ENCODE data around the gene RHO.

Gene RHO

DNA sequence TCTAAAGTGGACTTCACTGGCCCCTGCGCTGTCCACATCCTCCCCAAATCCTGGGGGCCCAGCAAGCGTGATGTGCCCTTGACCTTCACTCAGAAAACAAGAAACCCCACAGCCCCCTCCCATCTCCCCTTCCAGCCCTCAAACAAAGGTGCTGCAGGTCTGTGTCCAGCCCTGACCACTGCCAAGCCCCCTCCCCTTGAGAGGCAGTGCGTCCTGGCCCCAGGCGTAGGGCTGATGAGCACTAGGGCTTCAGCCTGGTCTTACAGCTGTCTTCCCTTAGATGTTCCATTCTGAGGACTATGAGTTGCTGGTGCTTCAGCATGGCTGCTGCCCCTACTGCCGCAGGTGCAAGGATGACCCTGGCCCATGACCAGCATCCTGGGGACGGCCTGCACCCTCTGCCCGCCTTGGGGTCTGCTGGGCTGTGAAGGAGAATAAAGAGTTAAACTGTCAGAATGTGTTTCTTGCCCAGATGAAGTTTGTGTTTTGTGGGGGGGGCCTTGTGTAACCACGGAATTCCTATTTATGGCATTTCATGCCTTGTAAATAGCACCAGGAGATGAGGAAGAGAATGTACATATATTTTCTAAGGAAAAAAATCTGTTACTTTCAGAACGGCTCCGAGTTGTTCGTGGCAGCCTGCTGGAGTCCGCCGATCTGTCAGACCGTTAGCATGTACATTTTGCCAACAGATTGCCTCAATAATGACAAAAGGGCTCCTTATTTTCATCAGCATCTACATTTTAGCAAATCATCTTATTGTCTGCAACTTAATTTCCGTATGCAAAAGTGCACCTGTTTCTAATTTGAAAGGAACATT, 8.3 kb upstream of the RHO start:
- DNase-seq (ENCODE audit: low read depth in 2 of 2) = no peak

- DNase-seq (ENCODE audit: low read depth in 2 of 2) = no peak
Measured at GRCh38 chr3:129520960-129521359, 7.5 kb upstream of the RHO start.

DNA sequence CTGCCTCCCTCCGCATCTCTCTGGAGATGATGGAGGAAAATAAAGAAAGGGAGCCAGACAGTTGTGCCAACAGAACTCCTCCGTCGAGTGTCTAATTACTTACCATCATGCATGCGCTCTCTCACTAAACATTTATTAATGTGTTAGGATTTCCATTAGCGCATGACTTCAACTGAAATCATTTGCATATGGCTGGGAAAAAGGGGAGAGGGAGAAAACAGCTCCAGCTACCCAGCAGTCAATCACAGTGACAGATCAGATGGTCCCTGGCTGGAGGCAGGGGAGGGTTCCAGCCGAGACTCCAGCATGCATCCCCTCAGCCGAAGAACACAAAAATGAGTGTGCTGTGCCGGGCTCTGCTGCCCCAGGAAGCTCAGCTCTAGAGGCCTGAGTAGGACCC, 6.8 kb upstream of the RHO start:
- no peak for DNase-seq (ENCODE audit: low read depth in 2 of 2)

GRCh38 chr3:129522953-129523352, 5.5 kb upstream of the RHO start:
- no peak for DNase-seq (ENCODE audit: low read depth in 2 of 2)

- DNase-seq (ENCODE audit: low read depth in 2 of 2) = no peak
Measured at GRCh38 chr3:129524081-129524480, 4.4 kb upstream of the RHO start.

DNA sequence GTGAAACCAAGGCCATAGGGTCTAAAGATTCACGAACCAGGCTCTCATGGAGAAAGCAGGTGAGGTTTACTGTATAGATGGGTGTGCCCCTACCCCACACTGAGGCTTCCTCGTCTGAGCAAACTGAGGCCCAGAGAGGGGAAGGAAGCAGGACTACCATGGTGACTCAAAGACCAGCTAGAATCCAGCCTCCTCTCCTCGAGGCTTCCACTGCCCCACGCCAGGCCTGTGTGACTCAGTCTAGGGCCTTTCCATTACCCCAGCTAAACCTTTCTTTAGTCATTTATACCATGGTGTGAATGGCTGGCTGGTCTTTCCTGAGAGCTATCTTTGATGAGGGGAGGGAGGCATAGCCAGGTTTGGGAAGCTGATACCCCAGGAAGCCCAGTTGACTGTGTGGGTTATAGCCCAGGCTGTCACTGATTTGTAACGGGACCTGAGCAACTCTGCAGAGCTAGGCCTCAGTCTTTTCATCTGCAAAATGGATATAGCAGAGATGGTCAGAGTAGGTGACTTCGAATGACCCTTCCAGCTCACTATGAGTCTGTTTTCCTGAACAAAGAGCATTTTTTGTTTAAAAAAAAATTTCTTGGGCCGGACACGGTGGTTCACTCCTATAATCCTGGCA, 3.0 kb upstream of the RHO start:
- DNase-seq (ENCODE audit: low read depth in 2 of 2) = no peak

DNA sequence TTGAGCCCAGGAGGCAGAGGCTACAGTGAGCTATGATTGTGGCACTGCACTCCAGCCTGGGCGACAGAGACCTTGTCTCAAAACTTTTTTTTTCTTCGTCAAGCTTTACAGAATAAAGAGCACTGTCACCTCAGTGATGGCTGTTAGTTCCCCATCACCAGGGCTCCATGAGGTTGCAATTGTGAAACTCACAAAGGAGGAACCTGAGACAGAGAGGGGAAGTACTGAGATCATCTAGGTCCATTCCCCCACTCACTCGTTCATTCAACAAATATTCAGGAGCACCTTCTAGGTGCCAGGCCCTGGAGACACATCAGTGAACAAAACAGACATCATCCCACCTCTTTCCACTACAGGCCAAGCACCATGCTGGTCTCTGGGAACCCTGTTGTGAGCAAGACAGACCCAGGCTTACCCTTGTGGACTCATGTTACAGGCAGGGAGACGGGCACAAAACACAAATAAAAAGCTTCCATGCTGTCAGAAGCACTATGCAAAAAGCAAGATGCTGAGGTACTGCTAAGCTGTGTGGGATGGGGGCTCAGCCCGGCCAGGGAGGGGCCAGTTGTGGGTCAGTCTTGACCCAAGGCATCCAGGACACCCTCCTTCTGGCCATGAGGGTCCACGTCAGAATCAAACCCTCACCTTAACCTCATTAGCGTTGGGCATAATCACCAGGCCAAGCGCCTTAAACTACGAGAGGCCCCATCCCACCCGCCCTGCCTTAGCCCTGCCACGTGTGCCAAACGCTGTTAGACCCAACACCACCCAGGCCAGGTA, 2.1 kb upstream of the RHO start:
- no peak for DNase-seq (ENCODE audit: low read depth in 2 of 2)

DNA sequence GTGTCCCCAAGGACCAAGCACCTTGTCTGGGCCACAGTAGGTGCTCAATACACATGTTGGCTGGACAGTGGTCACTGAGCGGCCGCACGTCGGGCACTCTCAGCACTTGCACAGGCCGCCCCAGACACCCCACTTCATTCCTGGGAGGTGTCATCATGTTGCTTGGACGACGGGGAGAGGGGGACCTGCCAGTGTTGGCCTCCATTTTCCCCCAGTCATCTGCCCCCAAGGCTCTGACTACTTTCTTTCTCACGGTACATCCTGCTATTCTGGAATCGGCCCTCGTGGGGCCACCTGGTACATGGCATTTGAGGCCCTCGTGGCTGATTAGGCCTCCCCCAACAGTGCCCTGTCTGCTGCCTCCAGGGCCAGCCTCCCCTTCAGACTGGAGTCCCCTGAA, 1.2 kb upstream of the RHO start:
- DNase-seq (ENCODE audit: low read depth in 2 of 2) = no peak

DNA sequence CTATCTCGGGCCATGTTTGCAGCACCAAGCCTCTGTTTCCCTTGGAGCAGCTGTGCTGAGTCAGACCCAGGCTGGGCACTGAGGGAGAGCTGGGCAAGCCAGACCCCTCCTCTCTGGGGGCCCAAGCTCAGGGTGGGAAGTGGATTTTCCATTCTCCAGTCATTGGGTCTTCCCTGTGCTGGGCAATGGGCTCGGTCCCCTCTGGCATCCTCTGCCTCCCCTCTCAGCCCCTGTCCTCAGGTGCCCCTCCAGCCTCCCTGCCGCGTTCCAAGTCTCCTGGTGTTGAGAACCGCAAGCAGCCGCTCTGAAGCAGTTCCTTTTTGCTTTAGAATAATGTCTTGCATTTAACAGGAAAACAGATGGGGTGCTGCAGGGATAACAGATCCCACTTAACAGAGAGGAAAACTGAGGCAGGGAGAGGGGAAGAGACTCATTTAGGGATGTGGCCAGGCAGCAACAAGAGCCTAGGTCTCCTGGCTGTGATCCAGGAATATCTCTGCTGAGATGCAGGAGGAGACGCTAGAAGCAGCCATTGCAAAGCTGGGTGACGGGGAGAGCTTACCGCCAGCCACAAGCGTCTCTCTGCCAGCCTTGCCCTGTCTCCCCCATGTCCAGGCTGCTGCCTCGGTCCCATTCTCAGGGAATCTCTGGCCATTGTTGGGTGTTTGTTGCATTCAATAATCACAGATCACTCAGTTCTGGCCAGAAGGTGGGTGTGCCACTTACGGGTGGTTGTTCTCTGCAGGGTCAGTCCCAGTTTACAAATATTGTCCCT, 1.2 kb downstream of the RHO start:
- no peak for DNase-seq (ENCODE audit: low read depth in 2 of 2)

DNA sequence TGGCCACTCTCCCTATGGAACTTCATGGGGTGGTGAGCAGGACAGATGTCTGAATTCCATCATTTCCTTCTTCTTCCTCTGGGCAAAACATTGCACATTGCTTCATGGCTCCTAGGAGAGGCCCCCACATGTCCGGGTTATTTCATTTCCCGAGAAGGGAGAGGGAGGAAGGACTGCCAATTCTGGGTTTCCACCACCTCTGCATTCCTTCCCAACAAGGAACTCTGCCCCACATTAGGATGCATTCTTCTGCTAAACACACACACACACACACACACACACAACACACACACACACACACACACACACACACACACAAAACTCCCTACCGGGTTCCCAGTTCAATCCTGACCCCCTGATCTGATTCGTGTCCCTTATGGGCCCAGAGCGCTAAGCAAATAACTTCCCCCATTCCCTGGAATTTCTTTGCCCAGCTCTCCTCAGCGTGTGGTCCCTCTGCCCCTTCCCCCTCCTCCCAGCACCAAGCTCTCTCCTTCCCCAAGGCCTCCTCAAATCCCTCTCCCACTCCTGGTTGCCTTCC, 1.9 kb downstream of the RHO start:
- DNase-seq (ENCODE audit: low read depth in 2 of 2) = no peak

GRCh38 chr3:129530821-129531220, 2.4 kb downstream of the RHO start:
- no peak for DNase-seq (ENCODE audit: low read depth in 2 of 2)

- no peak for DNase-seq (ENCODE audit: low read depth in 2 of 2)
Measured at GRCh38 chr3:129531699-129532098, 3.3 kb downstream of the RHO start.

- no peak for DNase-seq (ENCODE audit: low read depth in 2 of 2)
Measured at GRCh38 chr3:129532261-129532660, 3.8 kb downstream of the RHO start.

- DNase-seq (ENCODE audit: low read depth in 2 of 2) = no peak
Measured at GRCh38 chr3:129533406-129533805, 5.0 kb downstream of the RHO start.

- DNase-seq (ENCODE audit: low read depth in 2 of 2) = no peak
Measured at GRCh38 chr3:129534428-129535027, 6.1 kb downstream of the RHO start.

GRCh38 chr3:129535075-129535474, 6.6 kb downstream of the RHO start:
- DNase-seq (ENCODE audit: low read depth in 2 of 2) = no peak

GRCh38 chr3:129536374-129536667, 7.9 kb downstream of the RHO start:
- no peak for DNase-seq (ENCODE audit: low read depth in 2 of 2)

DNA sequence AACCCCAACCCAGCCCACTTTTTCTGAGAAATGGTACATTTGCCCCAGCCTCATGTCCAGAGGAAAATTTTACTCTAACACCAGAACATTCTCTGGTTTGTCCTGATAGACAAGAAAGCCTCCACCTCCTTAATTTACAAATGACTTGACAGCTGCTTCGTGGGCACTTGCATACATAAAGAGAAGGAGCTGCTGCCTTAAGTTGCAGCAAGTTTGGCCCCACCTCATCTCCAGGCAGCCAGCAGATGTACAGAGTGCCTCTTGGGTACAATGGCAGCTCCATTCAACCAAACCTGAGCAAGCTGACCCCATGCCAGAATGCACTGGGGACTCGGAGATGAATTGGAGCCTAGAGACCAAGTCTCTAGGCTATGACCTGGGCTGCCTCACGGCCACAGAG, 8.4 kb downstream of the RHO start:
- no peak for DNase-seq (ENCODE audit: low read depth in 2 of 2)

DNA sequence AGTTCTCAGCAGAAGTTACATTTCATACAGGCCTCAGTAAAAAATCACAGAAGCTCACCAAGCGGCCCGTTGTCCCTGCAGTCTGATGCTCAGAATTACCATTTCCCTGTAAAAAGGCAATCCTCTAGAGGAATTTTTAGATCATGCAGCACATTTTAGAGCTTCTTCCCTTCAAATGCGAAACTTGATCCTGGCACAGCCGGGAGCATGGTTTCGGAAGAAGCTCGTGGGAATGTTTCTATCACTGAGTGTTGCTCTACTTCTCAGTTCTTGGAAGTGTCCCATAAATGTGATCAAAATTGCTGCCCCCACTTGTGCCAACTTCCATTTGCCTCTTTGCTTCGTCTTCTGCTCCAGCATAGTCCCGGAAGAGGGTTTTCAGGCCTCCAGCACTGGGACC, 10.8 kb downstream of the RHO start:
- DNase-seq (ENCODE audit: low read depth in 2 of 2) = no peak

DNA sequence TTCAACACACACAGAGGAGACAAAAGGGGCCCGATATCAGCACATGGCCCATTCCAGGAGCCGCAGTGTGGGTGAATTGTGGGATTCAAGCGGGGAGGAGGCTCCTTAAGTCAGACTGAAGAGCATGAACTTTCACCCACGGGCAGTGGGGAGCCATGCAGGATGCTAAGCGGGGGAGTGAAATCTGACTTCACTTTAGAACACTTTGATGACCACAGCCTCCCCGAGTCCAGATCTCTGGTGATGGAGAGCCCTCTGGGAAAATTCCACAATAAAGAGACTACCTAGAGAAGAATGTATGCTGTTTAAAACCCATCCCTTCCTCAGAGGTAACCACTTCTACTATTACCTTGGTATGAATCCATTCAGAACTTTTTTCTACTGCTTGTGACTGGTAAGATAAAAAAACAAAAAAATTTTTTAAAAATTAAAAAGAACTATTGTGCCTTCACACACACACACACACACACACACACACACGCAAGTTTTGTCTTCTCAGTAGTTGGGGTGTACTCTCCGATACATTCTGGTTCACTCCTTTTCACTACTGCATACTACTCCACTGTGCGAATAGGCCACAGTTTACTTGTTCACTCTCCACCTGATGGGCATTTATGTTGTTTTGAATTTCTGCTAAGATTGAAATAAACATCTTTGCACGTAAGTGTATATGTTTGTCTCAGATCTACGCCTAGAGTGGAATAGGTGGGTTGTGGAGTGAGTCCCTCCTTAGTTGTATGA, 12.5 kb downstream of the RHO start:
- no peak for DNase-seq (ENCODE audit: low read depth in 2 of 2)

DNA sequence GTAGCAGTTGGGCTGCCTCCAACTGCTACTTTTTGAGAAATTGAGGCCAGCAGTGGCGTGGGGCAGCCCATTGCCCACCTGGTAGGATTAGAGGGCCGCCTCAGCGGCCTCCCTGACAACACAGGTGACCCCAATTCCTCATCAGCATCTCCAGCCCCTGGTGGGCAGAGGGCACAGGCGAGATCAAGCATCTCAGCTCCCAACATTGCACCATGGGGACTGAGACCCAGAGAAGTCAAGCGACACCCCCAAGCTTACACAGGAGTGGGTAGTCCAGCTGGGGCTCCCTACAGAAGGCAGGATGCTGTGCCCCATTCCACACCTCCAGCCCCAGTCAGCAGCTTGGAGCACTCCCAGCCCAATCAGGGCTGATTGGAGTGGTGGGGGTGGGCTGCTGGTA, 14.3 kb downstream of the RHO start:
- no peak for DNase-seq (ENCODE audit: low read depth in 2 of 2)
